Measurements from ENCODE around the gene KDM1A. TPM values are rescaled to one million over a fixed set of nuclear protein-coding genes. Genes with fewer than 3 reads are reported as not detected.

The KDM1A gene
- total and polyA plus RNA-seq, 8 donors, result 17.1 to 78.9 (median 29.2) TPM

DNA sequence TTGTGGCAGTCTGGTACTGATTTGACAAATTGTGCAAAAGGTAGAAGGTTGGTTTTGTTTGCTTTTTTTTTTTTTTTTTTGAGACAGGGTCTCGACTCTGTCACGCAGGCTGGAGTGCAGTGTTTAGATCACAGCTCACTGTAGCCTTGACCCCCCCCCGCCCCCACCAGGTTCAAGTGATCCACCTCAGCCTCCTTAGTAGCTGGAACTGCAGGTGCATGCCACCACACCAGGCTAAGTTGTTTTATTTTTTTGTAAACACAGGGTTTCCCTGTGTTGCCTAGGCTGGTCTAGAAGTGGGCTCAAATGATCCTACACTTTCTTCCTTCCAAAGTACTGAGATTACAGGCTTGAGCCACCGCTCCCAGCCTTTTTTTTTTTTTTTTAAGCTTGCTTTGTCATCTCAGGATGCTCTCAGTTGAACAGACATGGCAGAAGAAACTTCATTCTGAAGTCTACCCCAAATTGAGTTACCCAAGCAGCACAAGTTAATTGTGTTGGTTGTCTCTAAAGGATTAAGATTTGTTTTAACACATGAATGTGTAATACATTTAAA, 8.2 kb downstream of the KDM1A start:
- no peak overlapping the region for H3K4me3 ChIP-seq
- TF ChIP-seq, protein P1, sequence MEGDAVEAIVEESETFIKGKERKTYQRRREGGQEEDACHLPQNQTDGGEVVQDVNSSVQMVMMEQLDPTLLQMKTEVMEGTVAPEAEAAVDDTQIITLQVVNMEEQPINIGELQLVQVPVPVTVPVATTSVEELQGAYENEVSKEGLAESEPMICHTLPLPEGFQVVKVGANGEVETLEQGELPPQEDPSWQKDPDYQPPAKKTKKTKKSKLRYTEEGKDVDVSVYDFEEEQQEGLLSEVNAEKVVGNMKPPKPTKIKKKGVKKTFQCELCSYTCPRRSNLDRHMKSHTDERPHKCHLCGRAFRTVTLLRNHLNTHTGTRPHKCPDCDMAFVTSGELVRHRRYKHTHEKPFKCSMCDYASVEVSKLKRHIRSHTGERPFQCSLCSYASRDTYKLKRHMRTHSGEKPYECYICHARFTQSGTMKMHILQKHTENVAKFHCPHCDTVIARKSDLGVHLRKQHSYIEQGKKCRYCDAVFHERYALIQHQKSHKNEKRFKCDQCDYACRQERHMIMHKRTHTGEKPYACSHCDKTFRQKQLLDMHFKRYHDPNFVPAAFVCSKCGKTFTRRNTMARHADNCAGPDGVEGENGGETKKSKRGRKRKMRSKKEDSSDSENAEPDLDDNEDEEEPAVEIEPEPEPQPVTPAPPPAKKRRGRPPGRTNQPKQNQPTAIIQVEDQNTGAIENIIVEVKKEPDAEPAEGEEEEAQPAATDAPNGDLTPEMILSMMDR (IDR thresholded peaks at IDR 0.05), result no peak
- TF ChIP-seq EP300 (IDR thresholded peaks at IDR 0.05) (no peak), POLR2AphosphoS5 (IDR thresholded peaks at IDR 0.05) (no peak), POLR2A (IDR thresholded peaks at IDR 0.05) (no peak)
- no peaks in the 10 kb centered on the region for H3K27me3 ChIP-seq
- H3K4me1 ChIP-seq, result peaks cover 0 to 29% (median 8%) of the 10 kb centered on the region in 4 donors
- intact Hi-C loops (cut with DNase I; ENCODE audit: low total_unique reads), result no loop called here
- H3K27ac ChIP-seq, result no peak overlapping the region
- no peak for DNase-seq
- 68 to 79% (median 72%) methylated on average over 4 of the region's 4 CpGs for WGBS, 5 donors
- H3K36me3 ChIP-seq, result no peaks in the 10 kb centered on the region
- H3K9me3 ChIP-seq, result no peaks in the 10 kb centered on the region

GRCh38 chr1:23029337-23029736, 10.1 kb downstream of the KDM1A start:
- 90 to 95% (median 90%) methylated on average over 4 of the region's 4 CpGs for WGBS, 5 donors
- no peak for TF ChIP-seq POLR2AphosphoS5 (IDR thresholded peaks at IDR 0.05)
- TF ChIP-seq POLR2A (IDR thresholded peaks at IDR 0.05), result no peak
- TF ChIP-seq EP300 (IDR thresholded peaks at IDR 0.05), result no peak
- TF ChIP-seq, protein P1 (IDR thresholded peaks at IDR 0.05), result no peak
- H3K36me3 ChIP-seq, result no peaks in the 10 kb centered on the region
- intact Hi-C loops (cut with DNase I; ENCODE audit: low total_unique reads), result no loop called here
- H3K27ac ChIP-seq, result no peak overlapping the region
- H3K27me3 ChIP-seq, result no peaks in the 10 kb centered on the region
- peaks cover 0 to 38% (median 12%) of the 10 kb centered on the region in 4 donors for H3K4me1 ChIP-seq
- no peak overlapping the region for H3K4me3 ChIP-seq
- no peak for DNase-seq
- no peaks in the 10 kb centered on the region for H3K9me3 ChIP-seq

GRCh38 chr1:23035823-23036452, 16.7 kb downstream of the KDM1A start:
- intact Hi-C loops (cut with DNase I; ENCODE audit: low total_unique reads), result no loop called here
- WGBS, 5 donors, result 63 to 91% (median 89%) methylated on average over 2 of the region's 2 CpGs
- DNase-seq, result no peak
- H3K9me3 ChIP-seq, result no peaks in the 10 kb centered on the region
- no peak overlapping the region for H3K27ac ChIP-seq
- TF ChIP-seq EP300 (IDR thresholded peaks at IDR 0.05) (no peak), POLR2AphosphoS5 (IDR thresholded peaks at IDR 0.05) (no peak), POLR2A (IDR thresholded peaks at IDR 0.05) (no peak)
- TF ChIP-seq, protein P1 (IDR thresholded peaks at IDR 0.05), result no peak
- no peaks in the 10 kb centered on the region for H3K36me3 ChIP-seq
- peaks cover 0 to 39% (median 13%) of the 10 kb centered on the region in 4 donors for H3K4me1 ChIP-seq
- no peak overlapping the region for H3K4me3 ChIP-seq
- H3K27me3 ChIP-seq, result no peaks in the 10 kb centered on the region

GRCh38 chr1:23037081-23037740, 17.9 kb downstream of the KDM1A start:
- Histone ChIP-seq H3K4me3 (no peak overlapping the region), H3K36me3 (no peaks in the 10 kb centered on the region), H3K4me1 (peaks cover 0 to 39% (median 12%) of the 10 kb centered on the region in 4 donors), H3K27me3 (no peaks in the 10 kb centered on the region), H3K9me3 (no peaks in the 10 kb centered on the region), H3K27ac (no peak overlapping the region)
- DNase-seq, result no peak
- WGBS, 5 donors, result 91 to 95% (median 93%) methylated on average over 4 of the region's 4 CpGs
- TF ChIP-seq, protein P1 (IDR thresholded peaks at IDR 0.05), result no peak
- TF ChIP-seq POLR2A (IDR thresholded peaks at IDR 0.05), result no peak
- TF ChIP-seq POLR2AphosphoS5 (IDR thresholded peaks at IDR 0.05), result no peak
- no peak for TF ChIP-seq EP300 (IDR thresholded peaks at IDR 0.05)
- intact Hi-C loops (cut with DNase I; ENCODE audit: low total_unique reads), result no loop called here
